Measurements from ENCODE around the gene DSCAM.
A peak's percentile ranks its signal among the peaks of the same experiment; 100 is the strongest.

The DSCAM gene

GRCh38 chr21:40847951-40848350 is 993 bp upstream of the DSCAM start:
- no peak for DNase-seq (ENCODE audit: low read depth)
- TF ChIP-seq CTCF (IDR thresholded peaks at IDR 0.05; ENCODE audit: control insufficient read depth, insufficient read depth, low read depth, low read length, missing control alignments), result no peak
- no peak overlapping the region for H3K4me3 ChIP-seq (ENCODE audit: control insufficient read depth, low read depth, low read length)

- TF ChIP-seq CTCF (IDR thresholded peaks at IDR 0.05; ENCODE audit: control insufficient read depth, insufficient read depth, low read depth, low read length, missing control alignments), result no peak
- DNase-seq (ENCODE audit: low read depth), result no peak
Observed at GRCh38 chr21:40846103-40846502, 855 bp downstream of the DSCAM start.

GRCh38 chr21:40845441-40845995 is 1.4 kb downstream of the DSCAM start:
- DNase-seq (ENCODE audit: low read depth), result no peak
- no peak overlapping the region for H3K4me3 ChIP-seq (ENCODE audit: control insufficient read depth, low read depth, low read length)
- no peak for TF ChIP-seq CTCF (IDR thresholded peaks at IDR 0.05; ENCODE audit: control insufficient read depth, insufficient read depth, low read depth, low read length, missing control alignments)

More at GRCh38 chr21:40846103-40846502, 855 bp downstream of the DSCAM start:
- no peak overlapping the region for H3K4me3 ChIP-seq (ENCODE audit: control insufficient read depth, low read depth, low read length)

- DNase-seq (ENCODE audit: low read depth), result no peak
- TF ChIP-seq CTCF (IDR thresholded peaks at IDR 0.05; ENCODE audit: control insufficient read depth, insufficient read depth, low read depth, low read length, missing control alignments), result no peak
- no peak overlapping the region for H3K4me3 ChIP-seq (ENCODE audit: control insufficient read depth, low read depth, low read length)
Observed at GRCh38 chr21:40844935-40845334, 2.0 kb downstream of the DSCAM start.

- no peak overlapping the region for H3K4me3 ChIP-seq (ENCODE audit: control insufficient read depth, low read depth, low read length)
- no peak for DNase-seq (ENCODE audit: low read depth)
- no peak for TF ChIP-seq CTCF (IDR thresholded peaks at IDR 0.05; ENCODE audit: control insufficient read depth, insufficient read depth, low read depth, low read length, missing control alignments)
Observed at GRCh38 chr21:40842197-40842552, 4.8 kb downstream of the DSCAM start.

- peak overlapping the region; percentile 26 for H3K4me3 ChIP-seq (ENCODE audit: control insufficient read depth, low read depth, low read length)
- no peak for DNase-seq (ENCODE audit: low read depth)
- peak; percentile 33 for TF ChIP-seq CTCF (IDR thresholded peaks at IDR 0.05; ENCODE audit: control insufficient read depth, insufficient read depth, low read depth, low read length, missing control alignments)
Observed at GRCh38 chr21:40841524-40842196, 5.3 kb downstream of the DSCAM start.
